PC-3 (cell line): ENCODE data around the gene C1orf94. TPM values are rescaled to one million over a fixed set of nuclear protein-coding genes. Genes with fewer than 3 reads are reported as not detected.

ENCODE experiments used
- ATAC-seq: fragments of 200-7000 bp; cut with Tn5 transposase; 2 replicates; pipeline ENCODE4 v1.9.1; 2020; ENCODE audit warnings: mild to moderate bottlenecking, moderate library complexity
- BruUV-seq: library from RNA; stranded (reverse); fragments of 400-500 nt; replicated peaks from 2 replicates; lab custom pipeline; 2021; lab: Mats Ljungman, UMichigan
- CTCF ChIA-PET: fragments of 300-600 bp; sonication (Branson Sonifier 250); formaldehyde crosslinking; loops from one replicate; lab custom pipeline; 2022; ENCODE audit warnings: antibody characterized with exemption; lab: Charles Lee
- POLR2A ChIA-PET: fragments of 300-600 bp; sonication (Branson Sonifier 250); formaldehyde crosslinking; loops from one replicate; lab custom pipeline; 2022; ENCODE audit warnings: antibody characterized with exemption; ENCODE audit not compliant: unreplicated experiment; lab: Charles Lee
- DNase-seq: peaks from one replicate; pipeline ENCODE4 v3.0.0-alpha.2; 2015
- H2AFZ ChIP-seq: fragments of 300-600 bp; sonication (generic); 2 replicates; pipeline ENCODE4 v1.6.0; 2016; ENCODE audit warnings: antibody characterized with exemption, low read length
- H3F3A ChIP-seq: fragments of 300-600 bp; sonication (generic); one replicate; pipeline ENCODE4 v1.6.0; 2017; ENCODE audit warnings: antibody characterized with exemption, low read length, control low read depth, mild to moderate bottlenecking; ENCODE audit not compliant: unreplicated experiment
- H3K27ac ChIP-seq: fragments of 300-600 bp; sonication (generic); 2 replicates; pipeline ENCODE4 v1.5.1; 2016; ENCODE audit warnings: mild to moderate bottlenecking, low read length
- H3K27me3 ChIP-seq: fragments of 300-600 bp; sonication (generic); 2 replicates; pipeline ENCODE4 v1.6.1; 2016; ENCODE audit warnings: low read length, mixed read lengths
- H3K36me3 ChIP-seq: fragments of 300-600 bp; sonication (generic); 2 replicates; pipeline ENCODE4 v1.6.1; 2016; ENCODE audit warnings: low read depth, mixed run types, low read length, mixed read lengths
- H3K4me1 ChIP-seq: fragments of 300-600 bp; sonication (generic); 2 replicates; pipeline ENCODE4 v1.5.1; 2016; ENCODE audit warnings: low read length; ENCODE audit not compliant: insufficient read depth
- H3K4me2 ChIP-seq: fragments of 300-600 bp; sonication (generic); 2 replicates; pipeline ENCODE4 v1.6.0; 2016; ENCODE audit warnings: low read length
- H3K4me3 ChIP-seq: fragments of 300-600 bp; sonication (generic); 2 replicates; pipeline ENCODE4 v1.5.1; 2016; ENCODE audit warnings: mild to moderate bottlenecking, low read length, mixed read lengths
- H3K79me2 ChIP-seq: fragments of 300-600 bp; sonication (generic); 2 replicates; pipeline ENCODE4 v1.6.1; 2017; ENCODE audit warnings: low read length, mixed read lengths
- H3K9ac ChIP-seq: fragments of 300-600 bp; sonication (generic); 2 replicates; pipeline ENCODE4 v1.6.0; 2016; ENCODE audit warnings: mild to moderate bottlenecking, low read length
- H3K9me2 ChIP-seq: fragments of 300-600 bp; sonication (generic); replicated peaks from 2 replicates; pipeline ENCODE4 v1.6.1; 2016; ENCODE audit warnings: mixed run types, low read length, mixed read lengths
- H3K9me3 ChIP-seq: fragments of 300-600 bp; sonication (generic); 2 replicates; pipeline ENCODE4 v1.6.1; 2016; ENCODE audit warnings: low read length, mixed read lengths
- H4K20me1 ChIP-seq: fragments of 300-600 bp; sonication (generic); 2 replicates; pipeline ENCODE4 v1.6.1; 2016; ENCODE audit warnings: low read length, mixed read lengths
- CTCF ChIP-seq: fragments of 300-600 bp; sonication (generic); conservative IDR thresholded peaks from 2 replicates; pipeline ENCODE4 v1.5.1; 2017; ENCODE audit warnings: antibody characterized with exemption, low read depth, mild to moderate bottlenecking, low read length
- EZH2 ChIP-seq: fragments of 300-600 bp; sonication (generic); IDR thresholded peaks from one replicate; pipeline ENCODE4 v1.6.1; 2017; ENCODE audit warnings: antibody characterized with exemption, mild to moderate bottlenecking, low read length; ENCODE audit not compliant: unreplicated experiment
- EZH2phosphoT487 ChIP-seq: fragments of 300-600 bp; sonication (generic); IDR thresholded peaks from 2 replicates; pipeline ENCODE4 v1.6.1; 2018; ENCODE audit warnings: mild to moderate bottlenecking, antibody characterized with exemption, low read length, borderline replicate concordance
- intact Hi-C: fragments of 100-400 bp; cut with micrococcal nuclease; formaldehyde crosslinking; loops from 2 replicates; pipeline ENCODE4 v1.9.0; 2023
- total RNA-seq: library from RNA; depleted of rRNA; stranded (reverse); fragments of >200 nt; gene quantifications from 2 replicates; pipeline ENCODE4 v1.2.3, GENCODE V29; 2014

C1orf94 gene
- total RNA-seq, 1 experiment from 2014 or later, result not detected

DNA sequence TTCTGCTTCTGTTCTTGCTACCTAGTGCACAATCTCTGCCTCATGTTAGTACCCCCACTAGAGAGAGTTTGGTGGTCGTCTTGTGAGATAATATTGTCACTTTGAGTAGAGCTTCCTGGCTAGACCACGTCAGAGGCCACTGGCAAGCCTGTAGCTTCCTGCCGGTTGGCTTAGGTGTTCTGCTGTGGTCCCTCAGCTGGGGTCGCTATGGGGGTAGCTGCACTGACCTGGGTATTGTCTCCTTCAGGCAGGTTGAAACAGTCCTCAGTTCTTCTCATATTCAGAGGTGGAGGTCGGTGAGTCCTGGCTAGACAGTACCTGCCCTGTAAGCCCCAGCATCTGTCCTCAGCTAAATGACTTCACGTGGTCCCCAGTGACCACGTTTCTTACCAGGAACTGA is 86.2 kb downstream of the C1orf94 start:
- no peak for TF ChIP-seq EZH2phosphoT487
- TF ChIP-seq CTCF, result no peak
- TF ChIP-seq EZH2, result no peak
- Histone ChIP-seq H3K36me3 (no peaks in the 10 kb centered on the region), H3K9ac (no peak overlapping the region), H3K27ac (no peak overlapping the region), H3K4me2 (no peak overlapping the region), H4K20me1 (no peaks in the 10 kb centered on the region), H3K9me2 (no peaks in the 10 kb centered on the region), H3F3A (no peaks in the 10 kb centered on the region), H3K9me3 (no peaks in the 10 kb centered on the region), H3K79me2 (no peaks in the 10 kb centered on the region), H3K4me3 (no peak overlapping the region), H3K27me3 (peaks cover 37% of the 10 kb centered on the region), H3K4me1 (no peaks in the 10 kb centered on the region), H2AFZ (no peak overlapping the region)
- no TSS peak for BruUV-seq
- intact Hi-C loops, result no loop called here
- ATAC-seq (no peak), DNase-seq (no peak)
- CTCF ChIA-PET, result no interaction called here
- POLR2A ChIA-PET, result no interaction called here

- Histone ChIP-seq H3K4me1 (no peaks in the 10 kb centered on the region), H3K4me2 (no peak overlapping the region), H3K9ac (no peak overlapping the region), H4K20me1 (no peaks in the 10 kb centered on the region), H2AFZ (no peak overlapping the region), H3K9me3 (no peaks in the 10 kb centered on the region), H3K9me2 (no peaks in the 10 kb centered on the region), H3F3A (no peaks in the 10 kb centered on the region), H3K27me3 (peaks cover 32% of the 10 kb centered on the region), H3K27ac (no peak overlapping the region), H3K4me3 (no peak overlapping the region), H3K79me2 (no peaks in the 10 kb centered on the region), H3K36me3 (no peaks in the 10 kb centered on the region)
- no TSS peak for BruUV-seq
- ChIA-PET POLR2A (no interaction called here), CTCF (no interaction called here)
- ATAC-seq (no peak), DNase-seq (no peak)
- no peak for TF ChIP-seq EZH2
- TF ChIP-seq EZH2phosphoT487, result no peak
- TF ChIP-seq CTCF, result no peak
- intact Hi-C loops, result no loop called here
These were observed 86.7 kb downstream of the C1orf94 start for GRCh38 chr1:34263406-34263805.

GRCh38 chr1:34265396-34265795 is 88.7 kb downstream of the C1orf94 start:
- no peak for ATAC-seq
- Histone ChIP-seq H3K9ac (no peak overlapping the region), H3K9me3 (no peaks in the 10 kb centered on the region), H3F3A (no peaks in the 10 kb centered on the region), H3K27ac (no peak overlapping the region), H2AFZ (no peak overlapping the region), H3K27me3 (peaks cover 29% of the 10 kb centered on the region), H3K79me2 (no peaks in the 10 kb centered on the region), H3K4me2 (no peak overlapping the region), H3K4me3 (no peak overlapping the region), H3K36me3 (no peaks in the 10 kb centered on the region), H3K4me1 (no peaks in the 10 kb centered on the region), H3K9me2 (no peaks in the 10 kb centered on the region), H4K20me1 (no peaks in the 10 kb centered on the region)
- CTCF ChIA-PET, result no interaction called here
- POLR2A ChIA-PET, result no interaction called here
- DNase-seq, result no peak
- BruUV-seq, result no TSS peak
- TF ChIP-seq CTCF (no peak), EZH2phosphoT487 (no peak)
- intact Hi-C loops, result no loop called here
